ENCODE results near the gene ZEB2. TPM values are rescaled to one million over a fixed set of nuclear protein-coding genes. Genes with fewer than 3 reads are reported as not detected.

The ZEB2 gene
- total RNA-seq, 1 experiment from 2014 or later, result 1.2 TPM

DNA sequence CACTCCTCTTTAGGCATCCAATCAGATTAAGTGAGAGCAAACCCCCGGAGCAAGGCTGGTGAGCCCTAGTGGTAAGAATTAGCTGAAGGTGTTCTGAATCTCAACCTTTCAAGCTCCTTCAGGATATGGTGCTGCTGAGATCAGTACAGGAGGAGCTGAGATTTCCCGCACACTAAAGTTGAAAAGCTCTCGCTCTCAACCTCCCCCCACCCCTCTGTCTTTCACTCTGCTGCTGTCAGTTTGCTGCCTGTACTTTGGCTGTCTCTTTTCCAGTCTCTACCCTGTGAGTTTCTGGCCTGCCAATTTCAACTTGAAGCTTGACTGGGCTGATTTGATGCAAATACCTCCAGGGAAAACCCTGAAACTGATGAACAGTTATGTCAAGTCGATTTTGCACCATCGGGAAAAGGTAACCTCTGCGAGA is 15.7 kb downstream of the ZEB2 start:
- no peaks in the 10 kb centered on the region for H3K79me2 ChIP-seq (ENCODE audit: insufficient read depth, low read length)
- H3K27ac ChIP-seq (ENCODE audit: insufficient read length, low read depth, low read length), result no peak overlapping the region
- H3K27me3 Mint-ChIP-seq (ENCODE audit: low read depth), result peaks cover 35% of the 10 kb centered on the region

More for the DNA sequence above, 15.7 kb downstream of the ZEB2 start:
- H2BK5ac ChIP-seq (ENCODE audit: insufficient read length, low read length), result no peak overlapping the region
- H3K27ac Mint-ChIP-seq, result peak overlapping the region in 2 of 3 experiments; percentile 19 to 29; a peak in 5 of 7 replicates
- peaks cover 4% of the 10 kb centered on the region; the same call in 1 of the 2 replicates for H3K4me1 ChIP-seq (ENCODE audit: insufficient read depth, low read length)
- no peak overlapping the region for H4K91ac ChIP-seq (ENCODE audit: insufficient read length, low read depth, low read length)
- no peaks in the 10 kb centered on the region for H3K36me3 Mint-ChIP-seq (ENCODE audit: insufficient read depth in 1 of 3, low read depth in 3 of 3)
- no peak overlapping the region for H2BK12ac ChIP-seq (ENCODE audit: insufficient read length, low read depth, low read length)
- no peak overlapping the region for H3K14ac ChIP-seq (ENCODE audit: insufficient read depth, low read length)
- H3K4me1 Mint-ChIP-seq, result peaks cover 49 to 62% of the 10 kb centered on the region in 2 experiments
- no peak overlapping the region for H3K18ac ChIP-seq (ENCODE audit: insufficient read length, low read depth, low read length)
- H3T11ph ChIP-seq (ENCODE audit: low read length), result no peak overlapping the region
- no peak overlapping the region for H2AFZ ChIP-seq (ENCODE audit: low read length)
- WGBS (ENCODE audit: extremely low coverage, insufficient read length, low lambda C conversion rate), result no CpG with 5 or more reads among the region's 6 CpGs
- H3K27me3 ChIP-seq (ENCODE audit: insufficient read depth, low read length), result no peaks in the 10 kb centered on the region; the same call in 1 of the 2 replicates
- H3K9me3 Mint-ChIP-seq, result no peaks in the 10 kb centered on the region; a peak in 1 of 5 replicates
- H3K23ac ChIP-seq (ENCODE audit: insufficient read length, low read depth, low read length), result no peak overlapping the region
- no peak overlapping the region for H2AK5ac ChIP-seq (ENCODE audit: insufficient read length, low read length)
- H4K8ac ChIP-seq (replicated peaks; ENCODE audit: insufficient read length, low read depth, low read length), result no peak overlapping the region
- H3K23me2 ChIP-seq (ENCODE audit: insufficient read length, low read depth, low read length, poor library complexity, severe bottlenecking), result no peaks in the 10 kb centered on the region
- peak; percentile 63 for DNase-seq
- no peaks in the 10 kb centered on the region for H4K20me1 ChIP-seq (ENCODE audit: control insufficient read depth, insufficient read depth, insufficient read length)
- no peak overlapping the region for H3K56ac ChIP-seq (ENCODE audit: insufficient read length, low read depth, low read length)
- H4K5ac ChIP-seq (ENCODE audit: insufficient read length, low read depth, low read length), result no peak overlapping the region
- no peak overlapping the region for H2BK20ac ChIP-seq (ENCODE audit: low read depth, low read length, poor library complexity, severe bottlenecking)
- H3K4me2 ChIP-seq (ENCODE audit: insufficient read depth, insufficient read length, low read length), result no peak overlapping the region
- H3K9ac ChIP-seq (ENCODE audit: extremely low read depth, insufficient read length, low read length), result no peak overlapping the region
- TF ChIP-seq, protein P1, sequence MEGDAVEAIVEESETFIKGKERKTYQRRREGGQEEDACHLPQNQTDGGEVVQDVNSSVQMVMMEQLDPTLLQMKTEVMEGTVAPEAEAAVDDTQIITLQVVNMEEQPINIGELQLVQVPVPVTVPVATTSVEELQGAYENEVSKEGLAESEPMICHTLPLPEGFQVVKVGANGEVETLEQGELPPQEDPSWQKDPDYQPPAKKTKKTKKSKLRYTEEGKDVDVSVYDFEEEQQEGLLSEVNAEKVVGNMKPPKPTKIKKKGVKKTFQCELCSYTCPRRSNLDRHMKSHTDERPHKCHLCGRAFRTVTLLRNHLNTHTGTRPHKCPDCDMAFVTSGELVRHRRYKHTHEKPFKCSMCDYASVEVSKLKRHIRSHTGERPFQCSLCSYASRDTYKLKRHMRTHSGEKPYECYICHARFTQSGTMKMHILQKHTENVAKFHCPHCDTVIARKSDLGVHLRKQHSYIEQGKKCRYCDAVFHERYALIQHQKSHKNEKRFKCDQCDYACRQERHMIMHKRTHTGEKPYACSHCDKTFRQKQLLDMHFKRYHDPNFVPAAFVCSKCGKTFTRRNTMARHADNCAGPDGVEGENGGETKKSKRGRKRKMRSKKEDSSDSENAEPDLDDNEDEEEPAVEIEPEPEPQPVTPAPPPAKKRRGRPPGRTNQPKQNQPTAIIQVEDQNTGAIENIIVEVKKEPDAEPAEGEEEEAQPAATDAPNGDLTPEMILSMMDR (conservative IDR thresholded peaks at IDR 0.05), result peak; percentile 53
- H2BK15ac ChIP-seq (ENCODE audit: low read depth, low read length), result no peak overlapping the region
- no peaks in the 10 kb centered on the region for H3K9me3 ChIP-seq (ENCODE audit: control insufficient read depth, low read depth, low read length)
- H3K4me3 Mint-ChIP-seq, result peak overlapping the region in 1 of 2 experiments; percentile 22; a peak in 2 of 5 replicates
- no peaks in the 10 kb centered on the region for H3K79me1 ChIP-seq (ENCODE audit: insufficient read depth, low read depth, low read length, poor library complexity, severe bottlenecking)
- no peak overlapping the region for H2BK120ac ChIP-seq (ENCODE audit: low read depth, low read length, poor library complexity, severe bottlenecking)
- no peak overlapping the region for H3K4ac ChIP-seq (ENCODE audit: low read depth, low read length)

All from H9 (cell line).